Effector memory CD8-positive, alpha-beta T cell (primary cell): ENCODE results near the gene CTTNBP2.

Experiments
- ATAC-seq: fragments of 150-1000 bp; cut with Tn5 transposase; replicated peaks from 2 replicates; pipeline ENCODE4 v1.10.0; 2021; ENCODE audit warnings: mild to moderate bottlenecking, moderate library complexity
- DNase-seq, 3 experiments: peaks; one replicate each; pipeline ENCODE4 v3.0.0; 2021
- H3K27ac Mint-ChIP-seq, 2 donors: one replicate each; pipeline ENCODE4 v1.8.0; 2022; ENCODE audit warnings: mild to moderate bottlenecking in 2 of 2, mixed read lengths in 2 of 2, moderate library complexity in 2 of 2
- H3K27me3 Mint-ChIP-seq, 2 donors: one replicate each; pipeline ENCODE4 v1.8.0; 2022; ENCODE audit warnings: mixed read lengths in 2 of 2
- H3K36me3 Mint-ChIP-seq: one replicate; pipeline ENCODE4 v1.8.0; 2022; ENCODE audit warnings: mild to moderate bottlenecking, moderate library complexity, mixed read lengths; ENCODE audit not compliant: insufficient read depth
- H3K4me1 Mint-ChIP-seq, 2 donors: one replicate each; pipeline ENCODE4 v1.8.0; 2022; ENCODE audit warnings: low read depth in 2 of 2, mixed read lengths in 2 of 2
- H3K4me3 Mint-ChIP-seq, 2 donors: one replicate each; pipeline ENCODE4 v1.8.0; 2022; ENCODE audit warnings: mild to moderate bottlenecking in 2 of 2, mixed read lengths in 2 of 2, moderate library complexity in 2 of 2
- H3K9me3 Mint-ChIP-seq, 2 donors: one replicate each; pipeline ENCODE4 v1.8.0; 2022; ENCODE audit warnings: mixed read lengths in 2 of 2

CTTNBP2 gene

DNA sequence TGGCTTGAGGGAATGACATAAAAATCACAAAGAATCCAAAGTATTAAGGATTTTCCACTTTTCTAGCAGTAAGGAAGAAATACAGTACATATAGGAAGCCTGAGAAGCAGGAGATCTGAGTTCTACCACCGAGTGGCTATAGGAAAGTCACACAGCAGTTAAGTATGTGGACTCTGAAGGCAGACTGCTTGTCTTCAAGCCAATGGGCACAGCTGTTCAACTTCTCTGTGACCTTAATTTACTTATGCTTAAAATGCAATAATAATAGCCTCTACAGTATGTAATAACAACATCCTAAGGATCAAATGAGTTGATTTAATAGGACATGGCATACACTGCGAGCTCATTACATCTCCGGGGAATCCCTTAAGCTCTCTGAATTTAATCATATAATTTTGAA lies 68.0 kb downstream of the CTTNBP2 start:
- no peak for DNase-seq
- no peaks in the 10 kb centered on the region for H3K4me1 Mint-ChIP-seq

DNA sequence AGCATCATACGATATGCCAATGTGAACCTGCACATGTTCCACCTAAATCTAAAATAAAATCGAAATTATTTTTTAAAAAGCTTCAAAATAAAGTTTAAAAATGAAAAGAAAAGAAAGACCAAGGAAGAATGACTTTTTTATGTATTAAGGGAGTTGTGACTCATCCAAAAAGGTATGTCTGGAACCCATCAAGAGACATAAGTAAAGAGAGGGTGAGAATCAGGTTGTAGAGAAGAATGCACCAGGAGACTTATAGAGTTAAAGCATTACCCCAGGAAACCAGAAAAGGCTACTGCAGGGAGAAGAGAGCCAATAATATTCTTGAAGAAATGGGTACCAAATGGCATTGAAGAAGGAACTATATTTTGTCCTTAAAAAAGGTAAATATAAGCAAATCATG lies 69.8 kb downstream of the CTTNBP2 start:
- H3K36me3 Mint-ChIP-seq, result no peaks in the 10 kb centered on the region
- H3K9me3 Mint-ChIP-seq, result no peaks in the 10 kb centered on the region
- H3K27me3 Mint-ChIP-seq, result no peaks in the 10 kb centered on the region
- no peak overlapping the region for H3K27ac Mint-ChIP-seq
- no peak for DNase-seq
- no peaks in the 10 kb centered on the region for H3K4me1 Mint-ChIP-seq
- no peak for ATAC-seq
- no peak overlapping the region for H3K4me3 Mint-ChIP-seq

More for the DNA sequence above, 68.0 kb downstream of the CTTNBP2 start:
- no peak for ATAC-seq
- H3K36me3 Mint-ChIP-seq, result no peaks in the 10 kb centered on the region
- no peaks in the 10 kb centered on the region for H3K9me3 Mint-ChIP-seq
- no peak overlapping the region for H3K27ac Mint-ChIP-seq
- no peak overlapping the region for H3K4me3 Mint-ChIP-seq
- H3K27me3 Mint-ChIP-seq, result no peaks in the 10 kb centered on the region

DNA sequence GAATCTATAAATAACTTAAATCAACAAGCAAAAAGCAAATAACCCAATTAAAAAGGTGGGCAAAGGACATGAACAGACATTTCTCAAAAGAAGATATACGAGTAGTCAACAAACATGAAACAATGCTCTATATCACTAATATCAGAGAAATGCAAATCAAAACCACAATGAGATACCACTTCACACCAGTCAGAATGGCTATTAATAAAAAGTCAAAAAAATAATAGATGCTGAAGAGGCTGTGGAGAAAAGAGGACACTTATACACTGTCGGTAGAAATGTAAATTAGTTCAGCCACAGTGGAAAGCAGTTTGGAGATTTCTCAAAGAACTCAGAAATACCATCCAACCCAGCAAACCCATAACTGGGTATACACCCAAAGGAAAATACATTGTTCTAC lies 70.6 kb downstream of the CTTNBP2 start:
- no peaks in the 10 kb centered on the region for H3K9me3 Mint-ChIP-seq
- no peaks in the 10 kb centered on the region for H3K4me1 Mint-ChIP-seq
- ATAC-seq, result no peak
- H3K27me3 Mint-ChIP-seq, result no peaks in the 10 kb centered on the region
- H3K27ac Mint-ChIP-seq, result no peak overlapping the region
- DNase-seq, result no peak
- H3K36me3 Mint-ChIP-seq, result no peaks in the 10 kb centered on the region
- no peak overlapping the region for H3K4me3 Mint-ChIP-seq

GRCh38 chr7:117800841-117801240 lies 72.4 kb downstream of the CTTNBP2 start:
- no peaks in the 10 kb centered on the region for H3K4me1 Mint-ChIP-seq
- no peaks in the 10 kb centered on the region for H3K27me3 Mint-ChIP-seq
- peaks cover 0 to 2% of the 10 kb centered on the region in 2 donors for H3K9me3 Mint-ChIP-seq
- no peak overlapping the region for H3K27ac Mint-ChIP-seq
- no peaks in the 10 kb centered on the region for H3K36me3 Mint-ChIP-seq
- H3K4me3 Mint-ChIP-seq, result no peak overlapping the region
- DNase-seq (no peak), ATAC-seq (no peak)

DNA sequence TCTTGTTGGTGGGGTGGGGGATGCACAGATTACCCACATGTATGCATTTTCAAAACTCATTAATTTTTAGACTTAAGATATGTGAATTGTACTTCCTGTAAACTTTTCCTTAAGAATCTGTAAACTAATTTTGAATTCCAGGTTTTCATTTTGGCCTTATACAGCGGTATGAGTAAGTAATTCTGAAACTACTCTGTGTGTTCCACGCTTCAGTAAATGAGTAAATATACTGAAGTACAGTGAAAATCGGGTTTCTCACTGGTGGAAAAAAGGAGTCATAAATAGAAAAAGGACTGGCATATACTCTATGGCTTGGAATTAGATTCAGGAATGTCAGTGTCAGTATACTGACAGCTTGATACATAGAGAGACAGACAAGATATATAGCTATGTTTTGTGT lies 72.8 kb downstream of the CTTNBP2 start:
- Mint-ChIP-seq H3K36me3 (no peaks in the 10 kb centered on the region), H3K27ac (no peak overlapping the region)

DNA sequence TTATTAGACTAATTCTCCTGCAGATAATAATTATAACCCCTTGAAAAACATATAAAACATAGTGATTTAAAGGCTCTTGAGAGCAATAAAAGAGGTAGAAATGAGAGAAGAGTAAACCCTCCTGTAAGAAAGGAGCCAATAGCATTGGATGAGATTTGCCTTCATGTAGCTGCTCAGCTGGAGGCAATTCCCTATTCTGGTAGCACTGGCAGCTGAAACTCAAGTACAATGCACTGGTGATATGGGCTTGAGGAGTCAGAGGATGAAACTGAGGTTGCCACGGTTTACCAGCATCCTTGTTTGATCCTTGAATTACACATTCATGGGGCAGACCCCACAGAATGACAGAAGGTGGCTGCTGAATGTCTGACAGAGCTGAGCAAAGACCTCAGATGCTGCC lies 76.4 kb downstream of the CTTNBP2 start:
- ATAC-seq (no peak), DNase-seq (no peak)
- Mint-ChIP-seq H3K4me3 (no peak overlapping the region), H3K27ac (no peak overlapping the region), H3K9me3 (peaks cover 0 to 5% of the 10 kb centered on the region in 2 donors), H3K4me1 (no peaks in the 10 kb centered on the region), H3K36me3 (no peaks in the 10 kb centered on the region), H3K27me3 (no peaks in the 10 kb centered on the region)

More for the DNA sequence above, 72.8 kb downstream of the CTTNBP2 start:
- Mint-ChIP-seq H3K4me1 (no peaks in the 10 kb centered on the region), H3K9me3 (peaks cover 0 to 3% of the 10 kb centered on the region in 2 donors), H3K4me3 (no peak overlapping the region), H3K27me3 (no peaks in the 10 kb centered on the region)
- DNase-seq, result no peak
- ATAC-seq, result no peak

- H3K27me3 Mint-ChIP-seq, result no peaks in the 10 kb centered on the region
- ATAC-seq, result no peak
- H3K27ac Mint-ChIP-seq, result no peak overlapping the region
- peaks cover 0 to 5% of the 10 kb centered on the region in 2 donors for H3K9me3 Mint-ChIP-seq
- no peak for DNase-seq
- no peak overlapping the region for H3K4me3 Mint-ChIP-seq
- no peaks in the 10 kb centered on the region for H3K36me3 Mint-ChIP-seq
- H3K4me1 Mint-ChIP-seq, result no peaks in the 10 kb centered on the region
Measured at GRCh38 chr7:117793976-117794375, 79.3 kb downstream of the CTTNBP2 start.

GRCh38 chr7:117793521-117793920 lies 79.7 kb downstream of the CTTNBP2 start:
- no peak for ATAC-seq
- Mint-ChIP-seq H3K27me3 (no peaks in the 10 kb centered on the region), H3K36me3 (no peaks in the 10 kb centered on the region), H3K4me1 (no peaks in the 10 kb centered on the region), H3K9me3 (peaks cover 0 to 5% of the 10 kb centered on the region in 2 donors), H3K27ac (no peak overlapping the region), H3K4me3 (no peak overlapping the region)
- DNase-seq, result no peak

- Mint-ChIP-seq H3K36me3 (no peaks in the 10 kb centered on the region), H3K27me3 (no peaks in the 10 kb centered on the region), H3K27ac (no peak overlapping the region), H3K4me1 (no peaks in the 10 kb centered on the region), H3K4me3 (no peak overlapping the region), H3K9me3 (peaks cover 0 to 5% of the 10 kb centered on the region in 2 donors)
- ATAC-seq, result no peak
- DNase-seq, result no peak
Measured at GRCh38 chr7:117791877-117792780, 81.1 kb downstream of the CTTNBP2 start.

- Mint-ChIP-seq H3K36me3 (no peaks in the 10 kb centered on the region), H3K27me3 (no peaks in the 10 kb centered on the region), H3K9me3 (peaks cover 0 to 2% of the 10 kb centered on the region in 2 donors), H3K4me3 (no peak overlapping the region), H3K4me1 (no peaks in the 10 kb centered on the region), H3K27ac (no peak overlapping the region)
- DNase-seq, result no peak
- ATAC-seq, result no peak
Measured at GRCh38 chr7:117790731-117791130, 82.5 kb downstream of the CTTNBP2 start.

DNA sequence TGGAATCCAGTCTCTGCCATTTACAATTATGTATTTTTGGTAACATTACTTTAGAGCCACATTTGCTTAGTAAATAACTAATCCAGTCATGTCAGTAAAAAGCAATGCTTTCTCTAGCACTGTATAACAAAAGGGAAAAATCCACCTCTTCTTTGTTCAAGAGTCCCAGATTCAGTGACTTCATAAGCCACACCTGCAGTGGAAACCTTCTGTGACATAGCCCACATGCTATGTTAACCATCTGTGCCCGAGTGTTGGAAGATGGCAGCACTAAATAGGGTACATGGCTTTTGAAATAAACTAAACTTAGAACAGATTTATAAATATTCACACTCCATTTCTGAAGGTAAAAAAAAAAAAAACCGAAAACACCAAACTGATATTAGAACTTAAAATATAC lies 83.0 kb downstream of the CTTNBP2 start:
- Mint-ChIP-seq H3K27ac (no peak overlapping the region), H3K9me3 (peaks cover 0 to 2% of the 10 kb centered on the region in 2 donors), H3K4me1 (no peaks in the 10 kb centered on the region), H3K36me3 (no peaks in the 10 kb centered on the region), H3K27me3 (no peaks in the 10 kb centered on the region), H3K4me3 (no peak overlapping the region)
- DNase-seq (no peak), ATAC-seq (no peak)

DNA sequence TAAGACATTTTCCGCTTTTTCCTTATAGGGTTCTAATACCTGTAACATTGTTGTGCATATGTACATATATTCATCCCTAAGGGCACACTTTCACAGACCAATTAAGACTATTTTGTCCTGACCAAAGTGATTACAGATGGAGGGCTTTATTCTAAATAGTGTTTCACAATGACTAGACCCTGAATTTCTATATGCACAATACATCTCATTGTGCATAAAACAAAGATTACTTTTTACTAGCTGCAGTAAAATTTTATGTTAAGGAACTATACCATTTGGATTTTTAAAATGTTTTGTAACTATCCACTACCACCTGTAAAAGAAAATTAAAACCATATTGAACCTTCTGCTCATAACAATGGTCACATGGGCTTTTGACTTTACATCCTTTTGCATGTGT lies 87.8 kb downstream of the CTTNBP2 start:
- no peak overlapping the region for H3K27ac Mint-ChIP-seq
- H3K4me3 Mint-ChIP-seq, result no peak overlapping the region
- no peaks in the 10 kb centered on the region for H3K36me3 Mint-ChIP-seq
- DNase-seq (no peak), ATAC-seq (no peak)
- no peaks in the 10 kb centered on the region for H3K27me3 Mint-ChIP-seq
- H3K9me3 Mint-ChIP-seq, result peaks cover 0 to 2% of the 10 kb centered on the region in 2 donors
- no peaks in the 10 kb centered on the region for H3K4me1 Mint-ChIP-seq

DNA sequence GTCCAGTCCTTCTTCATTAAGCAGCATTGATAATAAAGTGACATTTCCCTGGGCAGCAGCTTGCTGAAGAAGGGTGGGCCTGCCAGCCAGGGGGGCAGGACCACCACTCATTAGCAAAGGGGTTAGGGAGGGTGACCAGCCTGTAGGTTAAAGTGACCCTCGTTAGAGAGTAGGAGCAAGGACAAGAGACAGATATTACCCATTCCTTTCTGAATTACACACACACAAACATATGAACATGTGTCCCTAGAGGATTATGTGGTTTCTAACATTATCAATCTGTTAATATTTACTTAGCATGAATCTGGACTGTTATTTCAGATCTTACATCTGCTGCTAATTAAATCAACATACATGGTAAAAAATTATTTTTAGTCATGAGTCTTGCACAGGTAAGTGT lies 88.9 kb downstream of the CTTNBP2 start:
- Mint-ChIP-seq H3K4me1 (no peaks in the 10 kb centered on the region), H3K9me3 (peaks cover 0 to 2% of the 10 kb centered on the region in 2 donors), H3K27ac (no peak overlapping the region), H3K4me3 (no peak overlapping the region), H3K36me3 (no peaks in the 10 kb centered on the region), H3K27me3 (no peaks in the 10 kb centered on the region)
- no peak for ATAC-seq
- no peak for DNase-seq

- no peaks in the 10 kb centered on the region for H3K27me3 Mint-ChIP-seq
- H3K9me3 Mint-ChIP-seq, result peaks cover 0 to 2% of the 10 kb centered on the region in 2 donors
- ATAC-seq, result no peak
- no peak overlapping the region for H3K4me3 Mint-ChIP-seq
- DNase-seq, result no peak
- H3K4me1 Mint-ChIP-seq, result no peaks in the 10 kb centered on the region
- H3K27ac Mint-ChIP-seq, result no peak overlapping the region
- no peaks in the 10 kb centered on the region for H3K36me3 Mint-ChIP-seq
Measured at GRCh38 chr7:117782761-117783160, 90.5 kb downstream of the CTTNBP2 start.
